HUES64 (cell line): Measurements from ENCODE around the gene SMG1.
A peak's percentile ranks its signal among the peaks of the same experiment; 100 is the strongest.

ENCODE experiments used
- H3K27ac ChIP-seq: 2 replicates; pipeline ENCODE4 v1.7.0; 2013; ENCODE audit warnings: low read depth, low read length, inconsistent platforms
- H3K27me3 ChIP-seq: 2 replicates; pipeline ENCODE4 v1.6.1; 2013; ENCODE audit warnings: mild to moderate bottlenecking, low read length; ENCODE audit not compliant: insufficient read depth
- H3K36me3 ChIP-seq: 2 replicates; pipeline ENCODE4 v1.6.1; 2013; ENCODE audit warnings: mild to moderate bottlenecking, low read length; ENCODE audit not compliant: insufficient read depth
- H3K4me1 ChIP-seq: 2 replicates; pipeline ENCODE4 v1.6.1; 2013; ENCODE audit warnings: mild to moderate bottlenecking, low read length, moderate library complexity; ENCODE audit not compliant: insufficient read depth
- H3K4me3 ChIP-seq: 2 replicates; pipeline ENCODE4 v1.5.1; 2013; ENCODE audit warnings: mild to moderate bottlenecking, low read length, moderate library complexity
- H3K9ac ChIP-seq: 2 replicates; pipeline ENCODE4 v1.6.1; 2013; ENCODE audit warnings: mild to moderate bottlenecking, low read depth, low read length
- H3K9me3 ChIP-seq: 2 replicates; pipeline ENCODE4 v1.6.1; 2013; ENCODE audit warnings: low read depth, low read length; ENCODE audit not compliant: insufficient read depth
- WGBS: fragments of 150-250, 120-280 bp; methylation state at CpG from one replicate; pipeline ENCODE4 v1.1.7; 2013; ENCODE audit warnings: missing lambda C conversion rate; 5-methylcytosine and 5-hydroxymethylcytosine counted together

SMG1 gene

GRCh38 chr16:18797746-18798145 is 128.5 kb downstream of the SMG1 start:
- peaks cover 65% of the 10 kb centered on the region for H3K36me3 ChIP-seq
- no peaks in the 10 kb centered on the region for H3K9me3 ChIP-seq
- H3K4me1 ChIP-seq = peaks cover 15% of the 10 kb centered on the region
- no peak overlapping the region for H3K9ac ChIP-seq
- 100% methylated on average over 2 of the region's 4 CpGs for WGBS
- H3K27ac ChIP-seq = no peak overlapping the region
- no peak overlapping the region for H3K4me3 ChIP-seq
- H3K27me3 ChIP-seq = no peaks in the 10 kb centered on the region

GRCh38 chr16:18796377-18796776 is 129.8 kb downstream of the SMG1 start:
- no peak overlapping the region for H3K4me3 ChIP-seq
- no peaks in the 10 kb centered on the region for H3K9me3 ChIP-seq
- H3K36me3 ChIP-seq = peaks cover 79% of the 10 kb centered on the region
- no peak overlapping the region for H3K9ac ChIP-seq
- H3K4me1 ChIP-seq = peaks cover 13% of the 10 kb centered on the region
- no peak overlapping the region for H3K27ac ChIP-seq
- WGBS = 100% methylated on average over 1 of the region's 1 CpG
- no peaks in the 10 kb centered on the region for H3K27me3 ChIP-seq

GRCh38 chr16:18792836-18793433 is 133.3 kb downstream of the SMG1 start:
- no peak overlapping the region for H3K27ac ChIP-seq
- 98% methylated on average over 11 of the region's 11 CpGs for WGBS
- H3K27me3 ChIP-seq = no peaks in the 10 kb centered on the region
- H3K36me3 ChIP-seq = peaks cover 85% of the 10 kb centered on the region
- peaks cover 4% of the 10 kb centered on the region; the same call in 1 of the 2 replicates for H3K4me1 ChIP-seq
- no peaks in the 10 kb centered on the region for H3K9me3 ChIP-seq
- H3K9ac ChIP-seq = no peak overlapping the region
- no peak overlapping the region for H3K4me3 ChIP-seq

DNA sequence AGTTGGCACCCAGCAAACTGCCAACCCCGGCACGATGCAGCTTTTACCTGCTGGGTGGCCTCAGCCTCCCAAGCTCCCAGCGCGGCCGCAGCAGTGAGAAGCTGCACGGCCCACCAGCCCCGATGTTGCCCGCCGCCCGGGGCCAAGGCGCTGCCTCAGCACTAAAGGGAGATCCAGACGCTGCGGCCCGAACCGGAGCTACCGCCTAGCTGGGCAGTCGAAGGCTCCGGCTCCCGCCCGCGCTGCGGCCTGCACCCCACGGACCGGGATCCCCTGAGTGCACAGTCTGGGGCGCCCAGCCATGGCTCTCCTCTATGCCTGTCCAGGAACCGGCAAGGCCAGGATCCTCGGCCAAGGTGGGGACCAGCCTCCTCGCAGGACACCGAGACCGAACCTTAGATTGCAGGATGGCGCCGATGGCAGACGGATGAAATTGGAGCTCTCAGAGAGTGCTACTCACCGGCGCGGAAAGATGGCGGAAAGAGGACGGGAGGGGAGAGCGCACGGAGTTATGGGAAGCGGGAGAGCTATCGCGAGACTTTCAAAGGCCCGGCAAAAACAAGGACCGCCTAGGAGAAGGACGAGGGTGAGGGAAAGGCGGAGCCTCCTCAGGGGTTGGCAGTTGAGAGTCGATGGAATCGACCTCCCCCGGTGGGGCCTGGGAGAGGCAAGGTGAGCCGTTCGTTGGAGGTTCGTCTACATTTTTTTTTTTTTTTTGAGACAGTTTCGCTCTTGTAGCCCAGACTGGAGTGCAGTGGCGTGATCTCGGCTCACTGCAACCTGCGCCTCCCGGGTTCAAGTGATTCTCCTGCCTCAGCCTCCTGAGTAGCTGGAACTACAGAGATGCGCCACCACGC is 136.1 kb downstream of the SMG1 start, which contains the start of gene RPS15A:
RPS15A (minus strand) TSS at position 485 of the 857 bp plus-strand sequence. CDS start 1,221 bp downstream, outside the sequence.
- 5% methylated on average over 60 of the region's 60 CpGs for WGBS
- peak within 1 kb of the TSS; percentile 99 for H3K9ac ChIP-seq
- peaks cover 85% of the 10 kb centered on the region for H3K36me3 ChIP-seq
- peak within 1 kb of the TSS; percentile 97 for H3K4me3 ChIP-seq
- H3K9me3 ChIP-seq = no peaks in the 10 kb centered on the region
- H3K27me3 ChIP-seq = no peaks in the 10 kb centered on the region
- peaks cover 13% of the 10 kb centered on the region; the same call in 1 of the 2 replicates for H3K4me1 ChIP-seq
- H3K27ac ChIP-seq = peak within 1 kb of the TSS; percentile 89

GRCh38 chr16:18789515-18789849 is 136.7 kb downstream of the SMG1 start:
- Histone ChIP-seq H3K27me3 (no peaks in the 10 kb centered on the region), H3K9ac (peak overlapping the region; percentile 99), H3K36me3 (peaks cover 85% of the 10 kb centered on the region), H3K4me3 (peak overlapping the region; percentile 97), H3K4me1 (peaks cover 13% of the 10 kb centered on the region; the same call in 1 of the 2 replicates), H3K9me3 (no peaks in the 10 kb centered on the region), H3K27ac (peak overlapping the region; percentile 89)
- under 1% methylated on average over 5 of the region's 5 CpGs for WGBS

- peak overlapping the region; percentile 89 for H3K27ac ChIP-seq
- peak overlapping the region; percentile 97 for H3K4me3 ChIP-seq
- H3K9me3 ChIP-seq = no peaks in the 10 kb centered on the region
- no peaks in the 10 kb centered on the region for H3K27me3 ChIP-seq
- peaks cover 13% of the 10 kb centered on the region; the same call in 1 of the 2 replicates for H3K4me1 ChIP-seq
- peak overlapping the region; percentile 99 for H3K9ac ChIP-seq
- H3K36me3 ChIP-seq = peaks cover 85% of the 10 kb centered on the region
- WGBS = 11% methylated on average over 20 of the region's 20 CpGs
Observed at GRCh38 chr16:18788828-18789514, 137.2 kb downstream of the SMG1 start.

GRCh38 chr16:18784917-18785623 is 141.1 kb downstream of the SMG1 start:
- Histone ChIP-seq H3K4me3 (peak overlapping the region; percentile 29; the same call in 1 of the 2 replicates), H3K27ac (no peak overlapping the region; the same call in 1 of the 2 replicates), H3K4me1 (peaks cover 13% of the 10 kb centered on the region; the same call in 1 of the 2 replicates), H3K9ac (0 out of 2 replicates have a peak overlapping the region, but pooled peaks have one; percentile 25), H3K9me3 (no peaks in the 10 kb centered on the region), H3K27me3 (no peaks in the 10 kb centered on the region), H3K36me3 (peaks cover 75% of the 10 kb centered on the region)
- 94% methylated on average over 8 of the region's 8 CpGs for WGBS

- no peaks in the 10 kb centered on the region for H3K9me3 ChIP-seq
- H3K4me1 ChIP-seq = peaks cover 13% of the 10 kb centered on the region; the same call in 1 of the 2 replicates
- H3K9ac ChIP-seq = no peak overlapping the region
- no peaks in the 10 kb centered on the region for H3K27me3 ChIP-seq
- no peak overlapping the region for H3K4me3 ChIP-seq
- 94% methylated on average over 15 of the region's 17 CpGs for WGBS
- H3K36me3 ChIP-seq = peaks cover 65% of the 10 kb centered on the region
- no peak overlapping the region; the same call in 1 of the 2 replicates for H3K27ac ChIP-seq
Observed at GRCh38 chr16:18783430-18784341, 142.5 kb downstream of the SMG1 start.

GRCh38 chr16:18782697-18783429 is 143.3 kb downstream of the SMG1 start:
- Histone ChIP-seq H3K4me1 (peaks cover 8% of the 10 kb centered on the region; the same call in 1 of the 2 replicates), H3K4me3 (no peak overlapping the region), H3K9me3 (no peaks in the 10 kb centered on the region), H3K27me3 (no peaks in the 10 kb centered on the region), H3K27ac (no peak overlapping the region), H3K36me3 (peaks cover 57% of the 10 kb centered on the region), H3K9ac (no peak overlapping the region)
- 91% methylated on average over 8 of the region's 8 CpGs for whole genome bisulfite sequencing
